Stomach (tissue), 4 donors: ENCODE data around the gene CDH23.

Experiments used
- POLR2A ChIP-seq, 4 donors: fragments of 450-650 bp; IDR thresholded peaks; one replicate each; pipeline ENCODE4 v1.6.1; 2016; ENCODE audit warnings: antibody characterized with exemption in 4 of 4, control low read depth in 2 of 4, mild to moderate bottlenecking in 1 of 4, moderate library complexity in 1 of 4
- POLR2AphosphoS5 ChIP-seq, 3 donors: sonication (generic); formaldehyde crosslinking; IDR thresholded peaks; one replicate each; pipeline ENCODE4 v1.6.1; 2016; ENCODE audit warnings: antibody characterized with exemption in 3 of 3
- TF ChIP-seq, protein P1 (sequence below), 7 experiments: fragments of 450-650 bp in 4 of 7; fragments of 200-600 bp in 3 of 7; sonication (generic) in 3 of 7; IDR thresholded peaks; one replicate each; pipeline ENCODE4 v1.5.1; 2016 to 2019; ENCODE audit warnings: antibody characterized with exemption in 7 of 7, control low read depth in 2 of 7, mild to moderate bottlenecking in 1 of 7

DNA sequence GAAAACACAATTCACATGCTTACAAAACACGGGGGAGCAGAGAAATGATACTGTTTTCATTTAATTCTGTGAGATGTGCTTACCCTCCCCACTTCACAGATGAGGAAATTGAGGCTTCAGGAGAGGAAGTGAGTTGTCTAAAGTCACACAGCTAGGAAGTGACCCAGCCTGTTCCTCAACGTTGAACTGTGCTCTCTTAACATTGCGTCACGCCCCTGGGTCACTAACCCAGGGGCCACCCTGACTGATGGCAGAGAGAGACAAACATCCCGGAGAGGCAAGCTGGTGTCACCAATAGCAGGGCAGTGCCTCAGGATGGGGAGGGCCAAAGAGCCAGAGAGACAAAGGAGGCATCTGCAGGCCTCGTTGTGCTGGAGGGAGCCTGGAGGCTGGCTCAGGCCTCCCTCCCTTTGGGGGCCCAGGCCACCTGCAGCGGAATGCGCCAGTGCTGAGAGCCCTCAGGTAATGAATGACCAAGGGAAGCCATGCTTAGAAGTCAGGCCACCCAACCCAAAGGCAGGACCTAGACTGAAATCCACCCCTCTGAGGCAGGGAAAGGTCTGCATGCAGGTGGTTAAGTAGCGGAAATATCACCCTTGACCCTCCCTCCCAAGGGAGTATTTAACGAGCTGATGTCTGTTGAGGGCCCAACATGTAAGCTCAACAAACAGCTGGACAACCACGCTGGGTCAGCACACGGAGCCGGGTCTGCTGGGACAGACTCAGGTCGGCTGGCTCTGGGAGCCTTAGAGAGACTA lies 241.5 kb downstream of the CDH23 start:
- TF ChIP-seq, protein P1, sequence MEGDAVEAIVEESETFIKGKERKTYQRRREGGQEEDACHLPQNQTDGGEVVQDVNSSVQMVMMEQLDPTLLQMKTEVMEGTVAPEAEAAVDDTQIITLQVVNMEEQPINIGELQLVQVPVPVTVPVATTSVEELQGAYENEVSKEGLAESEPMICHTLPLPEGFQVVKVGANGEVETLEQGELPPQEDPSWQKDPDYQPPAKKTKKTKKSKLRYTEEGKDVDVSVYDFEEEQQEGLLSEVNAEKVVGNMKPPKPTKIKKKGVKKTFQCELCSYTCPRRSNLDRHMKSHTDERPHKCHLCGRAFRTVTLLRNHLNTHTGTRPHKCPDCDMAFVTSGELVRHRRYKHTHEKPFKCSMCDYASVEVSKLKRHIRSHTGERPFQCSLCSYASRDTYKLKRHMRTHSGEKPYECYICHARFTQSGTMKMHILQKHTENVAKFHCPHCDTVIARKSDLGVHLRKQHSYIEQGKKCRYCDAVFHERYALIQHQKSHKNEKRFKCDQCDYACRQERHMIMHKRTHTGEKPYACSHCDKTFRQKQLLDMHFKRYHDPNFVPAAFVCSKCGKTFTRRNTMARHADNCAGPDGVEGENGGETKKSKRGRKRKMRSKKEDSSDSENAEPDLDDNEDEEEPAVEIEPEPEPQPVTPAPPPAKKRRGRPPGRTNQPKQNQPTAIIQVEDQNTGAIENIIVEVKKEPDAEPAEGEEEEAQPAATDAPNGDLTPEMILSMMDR (IDR thresholded peaks at IDR 0.05), result no peak
- TF ChIP-seq POLR2A (IDR thresholded peaks at IDR 0.05) (no peak), POLR2AphosphoS5 (IDR thresholded peaks at IDR 0.05) (no peak)
